Stimulated activated naive CD8-positive, alpha-beta T cell treated with anti-CD3 and anti-CD28 coated beads, Interleukin-15, Interleukin-2, amounts not matched to agents 100 U/mL and 50 U/mL, for 24 hours (primary cell): ENCODE results near the gene KDM4D.
"Not testable (repeated sequence)": the region's sequence is repeated elsewhere in the genome, so short reads cannot be mapped to it uniquely, and the experiment has no call there.

Source experiments
- ATAC-seq: fragments of 150-1000 bp; cut with Tn5 transposase; one replicate; pipeline ENCODE4 v1.10.0; 2021
- DNase-seq: peaks from one replicate; pipeline ENCODE4 v3.0.0; 2021

KDM4D gene

GRCh38 chr11:94958121-94958696 lies 15.3 kb upstream of the KDM4D start:
- no peak for ATAC-seq
- DNase-seq = no peak

GRCh38 chr11:94959179-94959578 lies 14.3 kb upstream of the KDM4D start:
- DNase-seq (no peak), ATAC-seq (no peak)

GRCh38 chr11:94960488-94960887 lies 13.0 kb upstream of the KDM4D start:
- no peak for ATAC-seq

GRCh38 chr11:94961255-94961654 lies 12.3 kb upstream of the KDM4D start:
- no peak for ATAC-seq
- DNase-seq = no peak

More at GRCh38 chr11:94960488-94960887, 13.0 kb upstream of the KDM4D start:
- no peak for DNase-seq

GRCh38 chr11:94964934-94965333 lies 8.6 kb upstream of the KDM4D start:
- peak; percentile 32 for ATAC-seq
- DNase-seq = no peak

- DNase-seq (no peak), ATAC-seq (no peak)
Measured at GRCh38 chr11:94968334-94968958, 5.1 kb upstream of the KDM4D start.

- ATAC-seq (no peak), DNase-seq (no peak)
Measured at GRCh38 chr11:94972700-94973098, 810 bp upstream of the KDM4D start.

- ATAC-seq = no peak
- DNase-seq = no peak
Measured at GRCh38 chr11:94974178-94974577, 669 bp downstream of the KDM4D start.

GRCh38 chr11:94975599-94975998 lies 2.1 kb downstream of the KDM4D start:
- ATAC-seq = no peak
- DNase-seq = no peak

GRCh38 chr11:94987378-94987777 lies 13.9 kb downstream of the KDM4D start:
- ATAC-seq = no peak
- no peak for DNase-seq

GRCh38 chr11:94988748-94989147 lies 15.2 kb downstream of the KDM4D start:
- ATAC-seq (no peak), DNase-seq (no peak)

GRCh38 chr11:94993400-94993943 lies 20.0 kb downstream of the KDM4D start:
- no peak for ATAC-seq
- DNase-seq = no peak

GRCh38 chr11:94997437-94997836 lies 23.9 kb downstream of the KDM4D start:
- no peak for DNase-seq
- no peak for ATAC-seq

- no peak for DNase-seq
- ATAC-seq = no peak
Measured at GRCh38 chr11:94998285-94998684, 24.8 kb downstream of the KDM4D start.

- no peak for DNase-seq
- ATAC-seq = no peak
Measured at GRCh38 chr11:95003716-95004115, 30.2 kb downstream of the KDM4D start.

GRCh38 chr11:95005642-95006041 lies 32.1 kb downstream of the KDM4D start:
- DNase-seq = no peak
- ATAC-seq = no peak

GRCh38 chr11:95011376-95011775 lies 37.9 kb downstream of the KDM4D start:
- ATAC-seq = no peak
- DNase-seq = no peak

- ATAC-seq (no peak), DNase-seq (no peak)
Measured at GRCh38 chr11:95014184-95014821, 40.8 kb downstream of the KDM4D start.

- ATAC-seq (no peak), DNase-seq (no peak)
Measured at GRCh38 chr11:95016139-95016538, 42.6 kb downstream of the KDM4D start.

GRCh38 chr11:95021468-95021867 lies 48.0 kb downstream of the KDM4D start:
- DNase-seq, ATAC-seq: not testable (repeated sequence)

- DNase-seq = no peak
Measured at GRCh38 chr11:95024958-95025357, 51.4 kb downstream of the KDM4D start, which contains the start of gene KDM4E. Gene KDM4E (plus strand): TSS chr11:95025258. CDS start chr11:95025558, 300 bp downstream.

GRCh38 chr11:95025594-95025993 lies 52.1 kb downstream of the KDM4D start:
- DNase-seq, ATAC-seq: not testable (repeated sequence)

More at GRCh38 chr11:95024958-95025357, 51.4 kb downstream of the KDM4D start, which contains the start of gene KDM4E:
- ATAC-seq = no peak

GRCh38 chr11:95028357-95028756 lies 54.8 kb downstream of the KDM4D start:
- ATAC-seq (no peak), DNase-seq (no peak)
